HCT116 (cell line): Measurements from ENCODE around the gene SLC35C1. TPM values are rescaled to one million over a fixed set of nuclear protein-coding genes. Genes with fewer than 3 reads are reported as not detected.

Experiments
- ATAC-seq: fragments of 200-7000 bp; cut with Tn5 transposase; 2 replicates; pipeline ENCODE4 v1.9.1; 2020; ENCODE audit warnings: mild to moderate bottlenecking, moderate library complexity
- BruUV-seq: library from RNA; stranded (reverse); fragments of 400-500 nt; replicated peaks from 2 replicates; lab custom pipeline; 2021; lab: Mats Ljungman, UMichigan
- CTCF ChIA-PET: fragments of 300-600 bp; sonication (Branson Sonifier 250); formaldehyde crosslinking; loops from one replicate; lab custom pipeline; 2021; ENCODE audit warnings: antibody characterized with exemption; lab: Charles Lee
- POLR2A ChIA-PET: fragments of 300-600, 350-600 bp; sonication (Branson Sonifier 250); formaldehyde crosslinking; loops from one replicate; lab custom pipeline; 2021; ENCODE audit warnings: antibody characterized with exemption; lab: Charles Lee
- RAD21 ChIA-PET, 2 experiments: fragments of 300-600 bp; sonication (Branson Sonifier 250); formaldehyde crosslinking; loops; one replicate each; lab custom pipeline; 2023; ENCODE audit warnings: low total read pairs in 2 of 2; ENCODE audit not compliant: uncharacterized antibody in 2 of 2, unreplicated experiment in 2 of 2, low non-redundant PET in 1 of 2; lab: Charles Lee
- DNase-seq: peaks from one replicate; pipeline ENCODE4 v3.0.0-alpha.2; 2010; ENCODE audit warnings: low read depth, low spot score
- H2AFZ ChIP-seq: fragments of 200-600 bp; shearing (Covaris generic), sonication (generic); 2 replicates; pipeline ENCODE4 v1.6.1; 2017; ENCODE audit warnings: low read depth, mixed run types, mixed read lengths, antibody characterized with exemption, low read length; ENCODE audit not compliant: poor library complexity, severe bottlenecking
- H3K27ac ChIP-seq: 2 replicates; pipeline ENCODE4 v1.5.1; 2012; ENCODE audit warnings: low read depth, low read length
- H3K27me3 ChIP-seq: fragments of 200-600 bp; sonication (generic); 2 replicates; pipeline ENCODE4 v1.6.1; 2016; ENCODE audit warnings: mixed run types, low read length, mixed read lengths; ENCODE audit not compliant: insufficient read depth
- H3K36me3 ChIP-seq, 2 experiments: fragments of 200-500 bp in 1 of 2; fragments of 200-600 bp in 1 of 2; sonication (Bioruptor generic) in 1 of 2; sonication (generic) in 1 of 2; 2 replicates each; pipeline versions ENCODE4 v1.5.1 to v1.6.1; 2014 to 2016; ENCODE audit warnings: low read length in 2 of 2, inconsistent platforms in 1 of 2, mixed read lengths in 1 of 2, mixed run types in 1 of 2; ENCODE audit not compliant: insufficient read depth in 2 of 2, control insufficient read depth in 1 of 2
- H3K4me1 ChIP-seq, 2 experiments: fragments of 200-600 bp in 1 of 2; sonication (generic) in 1 of 2; 2 replicates each; pipeline versions ENCODE4 v1.5.1 to v1.6.1; 2012 to 2017; ENCODE audit warnings: low read length in 2 of 2, inconsistent platforms in 1 of 2, mild to moderate bottlenecking in 1 of 2, mixed read lengths in 1 of 2, mixed run types in 1 of 2, moderate library complexity in 1 of 2; ENCODE audit not compliant: insufficient read depth in 2 of 2, control insufficient read depth in 1 of 2
- H3K4me2 ChIP-seq: fragments of 200-600 bp; sonication (generic); 2 replicates; pipeline ENCODE4 v1.6.1; 2017; ENCODE audit warnings: mixed run types, low read length, mixed read lengths
- H3K4me3 ChIP-seq, 2 experiments: fragments of 200-600 bp in 1 of 2; sonication (generic) in 1 of 2; replicated peaks in 1 of 2; 2 replicates each; pipeline ENCODE4 v1.5.1; 2011 to 2016; ENCODE audit warnings: low read length in 2 of 2, control low read depth in 1 of 2, low read depth in 1 of 2, mild to moderate bottlenecking in 1 of 2, mixed read lengths in 1 of 2, mixed run types in 1 of 2
- H3K79me2 ChIP-seq: fragments of 200-600 bp; sonication (generic); 2 replicates; pipeline ENCODE4 v1.6.1; 2017; ENCODE audit warnings: mild to moderate bottlenecking, mixed run types, low read length, moderate library complexity, mixed read lengths; ENCODE audit not compliant: insufficient read depth
- H3K9ac ChIP-seq: fragments of 200-600 bp; sonication (generic); 2 replicates; pipeline ENCODE4 v1.6.1; 2016; ENCODE audit warnings: low read length, mixed read lengths
- H3K9me2 ChIP-seq: fragments of 200-600 bp; sonication (generic), shearing (Covaris generic); 2 replicates; pipeline ENCODE4 v1.6.1; 2017; ENCODE audit warnings: mixed run types, mild to moderate bottlenecking, moderate library complexity; ENCODE audit not compliant: insufficient read depth
- H3K9me3 ChIP-seq, 2 experiments: fragments of 200-500 bp in 1 of 2; fragments of 200-600 bp in 1 of 2; sonication (Bioruptor generic) in 1 of 2; sonication (generic) in 1 of 2; 2 replicates each; pipeline ENCODE4 v1.6.1; 2014 to 2017; ENCODE audit warnings: low read length in 2 of 2, mixed read lengths in 2 of 2, inconsistent platforms in 1 of 2, low read depth in 1 of 2, mild to moderate bottlenecking in 1 of 2, mixed run types in 1 of 2, moderate library complexity in 1 of 2; ENCODE audit not compliant: control insufficient read depth in 1 of 2, insufficient read depth in 1 of 2
- H4K20me1 ChIP-seq: fragments of 200-600 bp; sonication (generic), shearing (Covaris generic); 2 replicates; pipeline ENCODE4 v1.6.1; 2017; ENCODE audit warnings: mixed run types, mild to moderate bottlenecking, moderate library complexity; ENCODE audit not compliant: insufficient read depth
- ATF3 ChIP-seq: IDR thresholded peaks from 2 replicates; pipeline ENCODE4 v1.6.1; 2012
- CBX3 ChIP-seq: IDR thresholded peaks from 2 replicates; pipeline ENCODE4 v1.6.1; 2012; ENCODE audit warnings: low read depth
- CTCF ChIP-seq, 3 experiments: fragments of 200-600 bp in 1 of 3; sonication (generic) in 1 of 3; IDR thresholded peaks in 2 of 3; conservative IDR thresholded peaks in 1 of 3; 2 replicates each; pipeline ENCODE4 v1.5.1; 2012 to 2017; ENCODE audit warnings: low read depth in 2 of 3, low read length in 2 of 3, antibody characterized with exemption in 1 of 3, borderline replicate concordance in 1 of 3, control low read depth in 1 of 3, mild to moderate bottlenecking in 1 of 3, mixed read lengths in 1 of 3, mixed run types in 1 of 3, moderate library complexity in 1 of 3; ENCODE audit not compliant: insufficient read depth in 1 of 3
- EGR1 ChIP-seq: IDR thresholded peaks from 2 replicates; pipeline ENCODE4 v1.6.1; 2012; ENCODE audit warnings: low read depth
- EZH2 ChIP-seq: fragments of 200-600 bp; sonication (generic); IDR thresholded peaks from 2 replicates; pipeline ENCODE4 v1.6.1; 2017; ENCODE audit warnings: antibody characterized with exemption, mixed run types
- EZH2phosphoT487 ChIP-seq: fragments of 200-600 bp; IDR thresholded peaks from 2 replicates; pipeline ENCODE4 v1.6.1; 2018; ENCODE audit warnings: antibody characterized with exemption, borderline replicate concordance
- MAX ChIP-seq: IDR thresholded peaks from 2 replicates; pipeline ENCODE4 v1.6.1; 2012
- RAD21 ChIP-seq: IDR thresholded peaks from 2 replicates; pipeline ENCODE4 v1.6.1; 2012; ENCODE audit warnings: low read depth, mild to moderate bottlenecking
- REST ChIP-seq: IDR thresholded peaks from 2 replicates; pipeline ENCODE4 v1.6.1; 2012; ENCODE audit warnings: low read depth
- SP1 ChIP-seq: IDR thresholded peaks from 2 replicates; pipeline ENCODE4 v1.6.1; 2012; ENCODE audit warnings: low read depth
- SRF ChIP-seq: IDR thresholded peaks from 2 replicates; pipeline ENCODE4 v1.6.1; 2012; ENCODE audit warnings: low read depth
- YY1 ChIP-seq: IDR thresholded peaks from 2 replicates; pipeline ENCODE4 v1.6.1; 2011; ENCODE audit warnings: low read length, low read depth, moderate library complexity, mild to moderate bottlenecking; ENCODE audit not compliant: insufficient replicate concordance; ENCODE audit errors: extremely low read depth
- ZBTB33 ChIP-seq: IDR thresholded peaks from 2 replicates; pipeline ENCODE4 v1.6.1; 2011; ENCODE audit warnings: mild to moderate bottlenecking, low read length, moderate library complexity; ENCODE audit not compliant: insufficient replicate concordance; ENCODE audit errors: extremely low read depth
- ZFX ChIP-seq: fragments of 450-650 bp; IDR thresholded peaks from 2 replicates; pipeline ENCODE4 v1.6.1; 2017
- intact Hi-C: fragments of 100-400 bp; cut with micrococcal nuclease; formaldehyde crosslinking; loops from 2 replicates; pipeline ENCODE4 v1.10.0; 2022
- total RNA-seq: library from RNA; stranded (reverse); gene quantifications from one replicate; pipeline ENCODE4 v1.2.1, GENCODE V29; 2021; ENCODE audit not compliant: unreplicated experiment

SLC35C1 gene
- total RNA-seq, 1 experiment from 2014 or later: 18.2 TPM

GRCh38 chr11:45834298-45834756 lies 29.4 kb downstream of the SLC35C1 start (continued):
- TF ChIP-seq CTCF (IDR thresholded peaks at IDR 0.05 in 2 of 3, conservative IDR thresholded peaks at IDR 0.05 in 1 of 3; ENCODE audit: borderline replicate concordance in 1 of 3, insufficient read depth in 1 of 3, low read depth in 2 of 3, low read length in 2 of 3): no peak
- TF ChIP-seq EZH2phosphoT487: no peak
- no peak for TF ChIP-seq ATF3

- Histone ChIP-seq H3K27me3 (no peaks in the 10 kb centered on the region), H3K27ac (no peak overlapping the region), H3K9me3 (no peaks in the 10 kb centered on the region), H3K4me1 (peaks cover 0 to 13% of the 10 kb centered on the region in 2 experiments; a peak in 2 of 4 replicates), H2AFZ (no peak overlapping the region), H3K4me2 (no peak overlapping the region), H3K9me2 (no peaks in the 10 kb centered on the region), H3K36me3 (no peaks in the 10 kb centered on the region), H3K4me3 (no peak overlapping the region), H3K79me2 (no peaks in the 10 kb centered on the region), H3K9ac (no peak overlapping the region), H4K20me1 (no peaks in the 10 kb centered on the region)
- DNase-seq: no peak
- no TSS peak for BruUV-seq
- POLR2A ChIA-PET: no interaction called here
- ATAC-seq: no peak
- intact Hi-C loops: no loop called here
- CTCF ChIA-PET: no interaction called here
- RAD21 ChIA-PET: no interaction called here
- TF ChIP-seq ZBTB33: no peak
- no peak for TF ChIP-seq EGR1
- TF ChIP-seq MAX: no peak
- no peak for TF ChIP-seq SRF
- TF ChIP-seq EZH2phosphoT487: no peak
- no peak for TF ChIP-seq REST
- no peak for TF ChIP-seq ZFX
- TF ChIP-seq SP1: no peak
- TF ChIP-seq RAD21: no peak
- TF ChIP-seq EZH2: no peak
- no peak for TF ChIP-seq CTCF (IDR thresholded peaks at IDR 0.05 in 2 of 3, conservative IDR thresholded peaks at IDR 0.05 in 1 of 3; ENCODE audit: borderline replicate concordance in 1 of 3, insufficient read depth in 1 of 3, low read depth in 2 of 3, low read length in 2 of 3)
- no peak for TF ChIP-seq YY1
- TF ChIP-seq CBX3: no peak
These were observed 34.3 kb downstream of the SLC35C1 start for GRCh38 chr11:45839204-45839603.
